Stomach smooth muscle (tissue), 2 donors: ENCODE data around the gene SPOP.

Source experiments
- H3K27ac ChIP-seq: one replicate; pipeline ENCODE4 v1.7.0; 2013; ENCODE audit warnings: mild to moderate bottlenecking, low read length, inconsistent platforms
- H3K27me3 ChIP-seq, 2 donors: one replicate each; pipeline ENCODE4 v1.7.0; 2013; ENCODE audit warnings: low read length in 2 of 2; ENCODE audit not compliant: insufficient read depth in 2 of 2, control insufficient read depth in 1 of 2
- H3K36me3 ChIP-seq, 2 donors: one replicate each; pipeline ENCODE4 v1.7.0; 2013; ENCODE audit warnings: low read length in 2 of 2; ENCODE audit not compliant: control insufficient read depth in 2 of 2, insufficient read depth in 2 of 2
- H3K4me1 ChIP-seq: one replicate; pipeline ENCODE4 v1.7.0; 2013; ENCODE audit warnings: low read length; ENCODE audit not compliant: control insufficient read depth, insufficient read depth
- H3K4me3 ChIP-seq, 2 donors: one replicate each; pipeline ENCODE4 v1.7.0; 2013; ENCODE audit warnings: low read length in 2 of 2
- H3K9ac ChIP-seq, 2 donors: one replicate each; pipeline ENCODE4 v1.7.0; 2013; ENCODE audit warnings: low read length in 2 of 2, mild to moderate bottlenecking in 1 of 2
- H3K9me3 ChIP-seq, 2 donors: one replicate each; pipeline ENCODE4 v1.7.0; 2013; ENCODE audit warnings: low read length in 2 of 2; ENCODE audit not compliant: control insufficient read depth in 2 of 2
- donor health status: healthy.
- donor health status: Pancreatic carcinoma.

Gene SPOP

GRCh38 chr17:49588312-49588711, 89.6 kb downstream of the SPOP start:
- peaks cover 12 to 15% of the 10 kb centered on the region in 2 donors for H3K36me3 ChIP-seq

DNA sequence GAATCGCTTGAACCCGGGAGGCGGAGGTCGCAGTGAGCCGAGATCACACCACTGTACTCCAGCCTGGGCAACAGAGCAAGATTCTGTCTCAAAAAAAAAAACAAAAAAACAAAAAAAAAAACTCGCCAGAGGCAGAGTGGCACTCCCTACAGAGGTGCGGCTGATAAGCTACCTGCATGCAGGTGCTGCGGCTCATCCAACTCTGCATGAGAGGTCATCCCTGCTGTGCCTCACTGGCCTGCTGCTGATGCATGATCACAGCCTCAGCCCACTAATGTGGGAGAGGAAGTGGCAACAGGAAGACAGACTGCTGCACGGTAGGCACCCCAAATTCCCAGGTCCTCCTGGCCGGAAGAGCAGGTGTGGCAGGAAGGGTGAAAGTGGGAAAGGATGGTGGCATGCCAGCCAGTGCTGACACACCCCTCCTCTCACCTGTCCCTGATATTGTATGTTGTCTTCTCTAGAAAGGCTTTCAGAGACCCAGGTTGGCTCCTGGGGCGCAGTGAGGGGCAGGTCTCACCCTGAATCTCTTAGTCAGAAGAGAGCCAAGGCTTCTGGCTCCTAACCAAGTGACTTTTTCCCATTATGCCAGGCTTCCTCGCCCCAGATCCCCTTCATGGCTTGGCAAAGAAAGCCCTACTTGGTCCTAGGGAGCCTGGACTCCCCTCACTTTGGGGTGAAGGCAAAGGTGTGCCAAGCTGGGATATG, 90.4 kb downstream of the SPOP start:
- Histone ChIP-seq H3K9me3 (no peaks in the 10 kb centered on the region), H3K4me3 (no peak overlapping the region), H3K36me3 (peaks cover 9 to 10% of the 10 kb centered on the region in 2 donors), H3K27me3 (no peaks in the 10 kb centered on the region), H3K9ac (no peak overlapping the region), H3K4me1 (no peaks in the 10 kb centered on the region), H3K27ac (no peak overlapping the region)

More at GRCh38 chr17:49588312-49588711, 89.6 kb downstream of the SPOP start:
- Histone ChIP-seq H3K27ac (no peak overlapping the region), H3K4me3 (no peak overlapping the region), H3K9ac (no peak overlapping the region), H3K4me1 (no peaks in the 10 kb centered on the region), H3K9me3 (no peaks in the 10 kb centered on the region), H3K27me3 (no peaks in the 10 kb centered on the region)

GRCh38 chr17:49585422-49586027, 92.4 kb downstream of the SPOP start:
- no peaks in the 10 kb centered on the region for H3K9me3 ChIP-seq
- H3K27ac ChIP-seq = no peak overlapping the region
- no peaks in the 10 kb centered on the region for H3K4me1 ChIP-seq
- no peak overlapping the region for H3K9ac ChIP-seq
- peaks cover under 1 to 2% of the 10 kb centered on the region in 2 donors for H3K36me3 ChIP-seq
- no peaks in the 10 kb centered on the region for H3K27me3 ChIP-seq
- H3K4me3 ChIP-seq = no peak overlapping the region

GRCh38 chr17:49583889-49584288, 94.0 kb downstream of the SPOP start:
- Histone ChIP-seq H3K36me3 (peaks cover 4 to 5% of the 10 kb centered on the region in 2 donors), H3K9me3 (no peaks in the 10 kb centered on the region), H3K4me1 (peaks cover 11% of the 10 kb centered on the region), H3K9ac (no peak overlapping the region), H3K27me3 (no peaks in the 10 kb centered on the region), H3K4me3 (no peak overlapping the region), H3K27ac (no peak overlapping the region)

- Histone ChIP-seq H3K9me3 (no peaks in the 10 kb centered on the region), H3K36me3 (peaks cover 6 to 7% of the 10 kb centered on the region in 2 donors), H3K27ac (no peak overlapping the region), H3K4me3 (no peak overlapping the region), H3K9ac (no peak overlapping the region), H3K4me1 (peaks cover 18% of the 10 kb centered on the region), H3K27me3 (no peaks in the 10 kb centered on the region)
These were observed 94.7 kb downstream of the SPOP start for GRCh38 chr17:49583226-49583625.

- no peaks in the 10 kb centered on the region for H3K9me3 ChIP-seq
- no peaks in the 10 kb centered on the region for H3K27me3 ChIP-seq
- H3K36me3 ChIP-seq = peaks cover 6 to 7% of the 10 kb centered on the region in 2 donors
- H3K4me3 ChIP-seq = no peak overlapping the region
- no peak overlapping the region for H3K27ac ChIP-seq
- no peak overlapping the region for H3K9ac ChIP-seq
- H3K4me1 ChIP-seq = peaks cover 22% of the 10 kb centered on the region
These were observed 95.1 kb downstream of the SPOP start for GRCh38 chr17:49582789-49583188.

DNA sequence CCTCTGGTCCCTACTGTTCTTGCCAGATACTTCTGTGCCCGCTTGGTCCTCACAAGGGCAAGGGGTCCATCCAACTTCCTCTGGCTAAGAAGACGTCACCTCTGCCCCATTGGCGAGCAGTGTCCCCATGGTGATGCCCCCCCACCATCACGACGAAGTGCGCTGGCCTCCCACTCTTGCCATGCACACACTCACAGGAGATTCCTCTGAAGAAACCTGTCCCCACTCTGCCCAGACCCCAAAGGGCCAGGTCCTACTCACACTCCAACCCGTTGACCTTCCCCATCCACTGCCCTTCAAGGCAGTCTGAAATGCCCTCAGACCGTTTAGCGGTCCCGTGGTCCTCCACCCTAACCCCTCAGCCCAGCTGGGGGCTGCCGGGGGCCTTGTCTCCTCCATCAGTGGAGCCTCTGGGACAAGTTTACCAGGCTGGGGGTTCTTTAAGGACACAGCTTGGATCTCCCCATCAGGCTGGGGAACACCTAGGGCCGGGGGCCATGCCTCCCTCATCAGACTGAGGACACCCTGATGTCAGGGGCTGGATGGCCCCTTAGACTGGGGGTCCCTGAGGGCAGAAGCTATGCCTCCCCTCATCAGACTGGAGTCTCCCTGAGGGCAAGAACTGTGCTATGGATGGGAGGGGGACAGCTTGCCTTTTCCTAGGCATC, 95.7 kb downstream of the SPOP start:
- H3K4me3 ChIP-seq = no peak overlapping the region
- no peak overlapping the region for H3K27ac ChIP-seq
- no peaks in the 10 kb centered on the region for H3K27me3 ChIP-seq
- peaks cover 28% of the 10 kb centered on the region for H3K4me1 ChIP-seq
- no peak overlapping the region for H3K9ac ChIP-seq
- peaks cover 6 to 7% of the 10 kb centered on the region in 2 donors for H3K36me3 ChIP-seq
- H3K9me3 ChIP-seq = no peaks in the 10 kb centered on the region

GRCh38 chr17:49581648-49581998, 96.3 kb downstream of the SPOP start:
- Histone ChIP-seq H3K4me3 (no peak overlapping the region), H3K36me3 (peaks cover 6 to 7% of the 10 kb centered on the region in 2 donors), H3K4me1 (peaks cover 33% of the 10 kb centered on the region), H3K27ac (no peak overlapping the region), H3K9me3 (no peaks in the 10 kb centered on the region), H3K27me3 (no peaks in the 10 kb centered on the region), H3K9ac (no peak overlapping the region)

DNA sequence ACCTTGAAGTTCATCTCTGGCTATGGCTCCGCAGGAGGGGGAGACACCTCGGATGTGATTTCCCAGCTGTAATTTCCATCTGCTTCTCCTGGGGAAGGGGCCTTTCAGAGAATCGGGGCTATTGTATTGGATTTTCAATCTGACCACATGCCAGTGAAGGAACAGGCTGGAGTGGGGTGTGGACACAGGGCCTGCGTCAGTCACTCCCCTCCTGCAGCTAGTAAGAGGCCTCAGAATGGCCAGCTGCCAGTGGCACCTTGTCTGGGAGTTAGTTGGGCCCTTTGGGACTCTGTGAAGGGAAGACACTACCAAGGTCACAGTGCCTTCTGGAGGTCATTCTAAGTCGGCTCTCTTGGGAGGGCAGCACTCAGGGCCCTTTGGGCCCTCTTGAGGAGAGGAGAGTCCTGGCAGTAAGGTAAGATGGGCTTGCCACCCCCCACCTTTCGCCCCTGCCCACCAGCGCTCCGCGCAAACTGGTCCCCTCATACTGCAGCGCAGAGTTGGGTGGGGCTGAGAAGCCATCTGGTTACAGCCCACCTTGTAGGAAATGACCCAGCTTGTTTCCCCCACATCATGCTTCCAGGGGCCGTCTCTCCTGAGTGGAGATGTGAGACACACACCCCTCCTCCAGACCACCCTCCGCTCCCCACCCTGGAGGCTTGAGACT, 96.8 kb downstream of the SPOP start:
- Histone ChIP-seq H3K27ac (no peak overlapping the region), H3K27me3 (no peaks in the 10 kb centered on the region), H3K36me3 (peaks cover 6 to 7% of the 10 kb centered on the region in 2 donors), H3K4me1 (peaks cover 38% of the 10 kb centered on the region), H3K9ac (no peak overlapping the region), H3K9me3 (no peaks in the 10 kb centered on the region), H3K4me3 (no peak overlapping the region)

DNA sequence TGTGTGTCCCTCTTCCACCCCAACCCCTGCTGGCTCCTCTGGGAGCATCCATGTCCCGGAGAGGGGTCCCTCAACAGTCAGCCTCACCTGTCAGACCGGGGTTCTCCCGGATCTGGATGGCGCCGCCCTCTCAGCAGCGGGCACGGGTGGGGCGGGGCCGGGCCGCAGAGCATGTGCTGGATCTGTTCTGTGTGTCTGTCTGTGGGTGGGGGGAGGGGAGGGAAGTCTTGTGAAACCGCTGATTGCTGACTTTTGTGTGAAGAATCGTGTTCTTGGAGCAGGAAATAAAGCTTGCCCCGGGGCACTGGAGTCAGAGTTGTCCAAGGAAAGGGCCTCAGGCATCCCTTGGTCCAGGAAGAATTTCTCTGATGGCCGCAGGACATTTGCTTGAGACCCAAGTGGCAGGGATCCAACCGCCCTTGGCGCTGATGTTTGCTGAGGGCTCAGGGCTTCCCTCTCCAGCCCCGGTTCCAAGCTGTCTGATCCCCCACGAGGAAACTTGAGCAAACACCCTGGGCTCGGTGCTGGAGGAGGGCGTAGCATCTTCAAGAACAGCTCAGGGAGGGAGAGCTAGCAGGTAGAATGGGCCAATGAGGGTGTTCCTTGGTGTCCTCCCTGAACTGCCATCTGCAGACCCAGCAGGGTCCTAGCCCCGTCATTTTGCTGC, 97.7 kb downstream of the SPOP start:
- Histone ChIP-seq H3K27me3 (no peaks in the 10 kb centered on the region), H3K4me1 (peaks cover 45% of the 10 kb centered on the region), H3K4me3 (no peak overlapping the region), H3K27ac (no peak overlapping the region), H3K9ac (no peak overlapping the region), H3K36me3 (peaks cover 6 to 7% of the 10 kb centered on the region in 2 donors), H3K9me3 (no peaks in the 10 kb centered on the region)
